WERI-Rb-1 (cell line): ENCODE measurements around the gene SERP1.
A peak's percentile ranks its signal among the peaks of the same experiment; 100 is the strongest.

Experiments
- DNase-seq: peaks from one replicate; pipeline ENCODE4 v3.0.0-alpha.2; 2020
- H3K27ac ChIP-seq: fragments of 250-450 bp; sonication (Bioruptor Pico); 2 replicates; pipeline ENCODE4 v1.5.1; 2020; ENCODE audit warnings: mild to moderate bottlenecking, moderate library complexity
- H3K27me3 ChIP-seq: fragments of 250-450 bp; sonication (Bioruptor Pico); 2 replicates; pipeline ENCODE4 v1.5.1; 2021; ENCODE audit warnings: mild to moderate bottlenecking, low read depth, moderate library complexity; ENCODE audit not compliant: insufficient read depth, severe bottlenecking
- H3K36me3 ChIP-seq: fragments of 250-450 bp; sonication (Bioruptor Pico); 2 replicates; pipeline ENCODE4 v1.5.1; 2020; ENCODE audit warnings: mild to moderate bottlenecking, moderate library complexity
- H3K4me3 ChIP-seq: 2 replicates; pipeline ENCODE4 v1.5.1; 2011; ENCODE audit warnings: low read depth, mild to moderate bottlenecking, control low read depth, low read length
- H3K9me3 ChIP-seq: fragments of 250-450 bp; sonication (Bioruptor Pico); 2 replicates; pipeline ENCODE4 v1.5.1; 2021; ENCODE audit warnings: mild to moderate bottlenecking, moderate library complexity; ENCODE audit not compliant: severe bottlenecking
- TF ChIP-seq, protein P1 (sequence below): IDR thresholded peaks from 2 replicates; pipeline ENCODE4 v1.5.1; 2011; ENCODE audit warnings: low read depth, mild to moderate bottlenecking, control low read depth, inconsistent platforms, low read length

SERP1 gene

DNA sequence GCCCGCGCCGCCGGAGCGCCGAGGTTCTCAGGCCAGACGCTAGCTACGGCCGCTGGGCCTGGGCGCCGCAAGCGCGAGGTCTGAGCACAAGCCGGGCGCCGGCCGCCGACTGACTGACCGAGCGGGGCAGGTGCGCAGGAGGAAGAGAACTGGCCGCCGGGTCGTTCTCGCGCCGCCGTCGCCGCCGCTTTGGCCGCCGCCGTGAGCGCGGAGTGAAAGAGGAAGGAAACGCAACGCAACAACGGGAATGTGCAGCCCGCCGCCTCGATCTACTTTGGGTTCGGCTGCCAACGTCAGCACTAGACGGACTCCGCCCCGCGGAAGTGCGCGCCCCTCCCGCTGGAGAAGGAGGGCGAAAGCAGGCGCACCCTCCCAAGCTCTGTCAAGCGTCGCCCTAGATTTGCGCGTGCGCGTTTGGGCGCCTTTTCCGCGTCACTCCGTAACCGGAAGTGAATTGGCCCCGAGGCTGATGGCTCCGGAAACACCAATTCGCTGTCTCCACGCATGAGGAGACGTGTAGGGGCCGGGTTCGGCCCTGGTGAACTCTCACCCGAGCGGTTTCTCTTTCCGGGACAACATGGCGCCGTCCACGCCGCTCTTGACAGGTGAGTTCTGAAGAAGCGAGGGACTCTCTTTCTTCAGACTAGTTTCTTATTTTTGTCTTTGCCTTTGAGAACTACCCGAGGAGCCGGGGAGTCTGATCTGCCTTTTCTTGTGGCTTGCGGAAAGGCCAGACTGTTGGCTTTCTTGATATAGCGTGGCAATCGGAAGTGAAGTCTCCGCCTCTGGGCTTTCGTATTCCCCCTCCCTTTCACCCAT is at the start of gene SERP1, which contains the start of gene EIF2A:
Gene SERP1, minus strand, starts transcription at position 271 of the 819 bp plus-strand sequence. CDS start 361 bp downstream, outside the sequence.
Gene EIF2A, plus strand, starts transcription at position 562 of the 819 bp plus-strand sequence. Its CDS starts 16 bp downstream, at position 578.
- peaks cover 33% of the 10 kb centered on the region for H3K36me3 ChIP-seq
- DNase-seq: peak; percentile 98
- no peaks in the 10 kb centered on the region for H3K9me3 ChIP-seq
- no peaks in the 10 kb centered on the region for H3K27me3 ChIP-seq
- peak within 1 kb of the TSS; percentile 90 for H3K4me3 ChIP-seq
- peak within 1 kb of the TSS; percentile 91 for H3K27ac ChIP-seq
- TF ChIP-seq, protein P1, sequence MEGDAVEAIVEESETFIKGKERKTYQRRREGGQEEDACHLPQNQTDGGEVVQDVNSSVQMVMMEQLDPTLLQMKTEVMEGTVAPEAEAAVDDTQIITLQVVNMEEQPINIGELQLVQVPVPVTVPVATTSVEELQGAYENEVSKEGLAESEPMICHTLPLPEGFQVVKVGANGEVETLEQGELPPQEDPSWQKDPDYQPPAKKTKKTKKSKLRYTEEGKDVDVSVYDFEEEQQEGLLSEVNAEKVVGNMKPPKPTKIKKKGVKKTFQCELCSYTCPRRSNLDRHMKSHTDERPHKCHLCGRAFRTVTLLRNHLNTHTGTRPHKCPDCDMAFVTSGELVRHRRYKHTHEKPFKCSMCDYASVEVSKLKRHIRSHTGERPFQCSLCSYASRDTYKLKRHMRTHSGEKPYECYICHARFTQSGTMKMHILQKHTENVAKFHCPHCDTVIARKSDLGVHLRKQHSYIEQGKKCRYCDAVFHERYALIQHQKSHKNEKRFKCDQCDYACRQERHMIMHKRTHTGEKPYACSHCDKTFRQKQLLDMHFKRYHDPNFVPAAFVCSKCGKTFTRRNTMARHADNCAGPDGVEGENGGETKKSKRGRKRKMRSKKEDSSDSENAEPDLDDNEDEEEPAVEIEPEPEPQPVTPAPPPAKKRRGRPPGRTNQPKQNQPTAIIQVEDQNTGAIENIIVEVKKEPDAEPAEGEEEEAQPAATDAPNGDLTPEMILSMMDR: peak; percentile 1; the same call in 1 of the 2 replicates

DNA sequence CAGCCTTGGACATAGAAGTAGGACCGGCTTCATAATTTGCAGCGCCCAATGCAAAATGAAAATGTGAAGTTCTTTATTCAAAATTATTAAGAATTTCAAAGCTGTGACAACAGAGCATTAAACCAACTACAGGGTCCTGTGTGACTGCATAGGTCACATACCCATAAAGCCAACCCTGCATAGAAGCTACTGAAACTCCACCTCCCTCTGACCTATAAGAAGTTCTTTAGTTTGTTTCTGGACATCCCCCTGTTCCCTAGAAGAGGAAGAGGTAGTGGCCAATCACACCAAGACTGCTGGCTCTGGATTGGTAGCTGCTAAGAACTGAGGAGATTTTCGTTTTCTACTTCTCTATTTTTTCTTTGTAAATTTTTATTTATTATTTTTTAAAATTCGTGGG is 47.9 kb upstream of the SERP1 start:
- no peak overlapping the region for H3K27ac ChIP-seq
- TF ChIP-seq, protein P1: no peak
- no peaks in the 10 kb centered on the region for H3K9me3 ChIP-seq
- no peak for DNase-seq
- H3K27me3 ChIP-seq: no peaks in the 10 kb centered on the region
- no peak overlapping the region for H3K4me3 ChIP-seq
- no peaks in the 10 kb centered on the region for H3K36me3 ChIP-seq

DNA sequence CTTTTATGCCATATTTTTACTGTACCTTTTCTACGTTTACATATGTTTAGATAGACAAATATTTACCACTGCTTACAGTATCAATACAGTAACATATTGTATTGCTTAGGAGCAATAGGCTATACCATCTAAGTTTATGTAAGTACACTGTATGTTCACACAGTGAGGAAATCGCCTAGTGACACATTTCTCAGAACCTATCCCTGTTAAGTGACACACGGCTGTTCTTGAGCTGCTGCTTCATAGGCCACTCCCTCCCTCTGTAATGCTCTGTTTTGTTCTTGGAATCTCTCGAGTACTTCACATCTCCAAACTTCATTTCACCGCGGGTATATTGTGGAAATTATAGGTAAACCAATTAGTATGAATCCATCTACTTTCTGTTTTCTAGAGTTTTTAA is 43.5 kb upstream of the SERP1 start:
- TF ChIP-seq, protein P1: no peak
- H3K36me3 ChIP-seq: peaks cover 9% of the 10 kb centered on the region
- H3K4me3 ChIP-seq: no peak overlapping the region
- DNase-seq: no peak
- H3K27ac ChIP-seq: no peak overlapping the region
- H3K9me3 ChIP-seq: no peaks in the 10 kb centered on the region
- no peaks in the 10 kb centered on the region for H3K27me3 ChIP-seq

DNA sequence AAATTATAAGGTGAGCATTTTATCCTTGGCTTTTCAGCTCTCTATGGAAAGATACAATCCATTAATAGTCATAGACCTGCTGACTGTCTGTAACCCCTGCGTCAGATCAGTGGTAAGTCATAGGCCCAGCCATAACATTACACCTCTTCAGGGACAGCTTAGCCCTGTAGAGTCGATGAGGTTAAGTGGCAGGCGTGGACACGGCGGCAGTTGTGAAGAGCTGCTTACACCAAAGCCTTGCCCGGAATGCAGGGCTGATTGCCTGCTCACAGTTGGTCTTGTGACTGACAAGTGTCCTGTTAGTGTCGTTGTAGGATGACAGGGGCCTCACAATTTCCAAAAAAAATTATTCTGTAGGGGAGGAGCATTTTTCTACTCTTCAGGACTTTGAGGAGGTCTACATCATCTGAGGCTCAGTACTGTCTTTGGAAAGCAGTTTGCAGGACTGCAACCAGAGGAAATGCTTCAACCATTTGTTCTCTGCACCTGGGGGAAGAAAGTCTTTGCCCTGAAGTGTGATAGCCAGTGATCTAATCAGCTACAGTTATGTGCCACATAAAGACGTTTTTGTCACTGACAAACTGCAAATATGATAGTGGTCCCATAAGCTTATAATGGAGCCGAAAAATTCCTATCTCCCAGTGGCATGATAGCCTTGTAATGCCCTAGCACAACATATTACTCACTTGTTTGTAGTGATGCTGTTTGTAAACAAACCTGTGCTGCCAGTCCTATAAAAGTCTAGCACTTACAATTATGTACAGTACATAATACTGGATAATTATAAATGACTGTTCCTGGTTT is 41.9 kb upstream of the SERP1 start:
- Histone ChIP-seq H3K27ac (no peak overlapping the region), H3K4me3 (no peak overlapping the region), H3K9me3 (no peaks in the 10 kb centered on the region), H3K36me3 (peaks cover 22% of the 10 kb centered on the region), H3K27me3 (no peaks in the 10 kb centered on the region)
- TF ChIP-seq, protein P1: no peak
- peak; percentile 23 for DNase-seq

DNA sequence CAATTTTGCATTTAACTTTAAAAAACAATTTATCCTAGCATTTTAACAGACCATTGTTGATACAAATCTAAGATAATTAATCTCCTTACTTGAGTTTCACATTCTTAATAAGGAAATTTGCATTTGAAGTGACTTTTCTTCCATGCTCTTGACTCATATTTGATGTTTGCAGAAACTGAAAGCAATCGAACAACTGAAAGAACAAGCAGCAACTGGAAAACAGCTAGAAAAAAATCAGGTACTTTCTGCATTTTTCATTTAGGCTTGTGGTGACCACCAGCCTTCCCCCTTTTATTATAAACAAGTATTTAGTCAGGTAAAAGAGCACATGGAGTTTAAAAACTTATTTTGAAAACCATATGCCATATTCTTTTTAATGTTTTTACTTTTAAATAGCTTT is 36.7 kb upstream of the SERP1 start:
- TF ChIP-seq, protein P1: no peak
- Histone ChIP-seq H3K27ac (no peak overlapping the region), H3K4me3 (no peak overlapping the region), H3K36me3 (peaks cover 53% of the 10 kb centered on the region), H3K27me3 (no peaks in the 10 kb centered on the region), H3K9me3 (no peaks in the 10 kb centered on the region)
- DNase-seq: no peak
